OCI-LY1 (cell line): ENCODE measurements around the gene TAF4.

Source experiments
- H2AFZ ChIP-seq: fragments of 200-600 bp; sonication (generic), shearing (Covaris generic); 2 replicates; pipeline ENCODE4 v1.6.0; 2014; ENCODE audit warnings: antibody characterized with exemption, mild to moderate bottlenecking, low read length
- H3F3A ChIP-seq: fragments of 200-600 bp; sonication (generic), shearing (Covaris generic); 2 replicates; pipeline ENCODE4 v1.6.0; 2014; ENCODE audit warnings: mild to moderate bottlenecking, antibody characterized with exemption, low read length, moderate library complexity; ENCODE audit not compliant: insufficient read depth
- H3K27ac ChIP-seq: fragments of 200-600 bp; sonication (generic); 2 replicates; pipeline ENCODE4 v1.5.1; 2014; ENCODE audit warnings: low read length, mixed run types, mild to moderate bottlenecking, low read depth; ENCODE audit not compliant: poor library complexity, severe bottlenecking
- H3K27me3 ChIP-seq: fragments of 200-600 bp; sonication (generic); 2 replicates; pipeline ENCODE4 v1.6.0; 2014; ENCODE audit warnings: antibody characterized with exemption, mild to moderate bottlenecking, low read length, moderate library complexity; ENCODE audit not compliant: insufficient read depth
- H3K36me3 ChIP-seq: fragments of 200-600 bp; sonication (generic); 2 replicates; pipeline ENCODE4 v1.6.1; 2014; ENCODE audit warnings: mild to moderate bottlenecking, antibody characterized with exemption, low read length, moderate library complexity, mixed read lengths; ENCODE audit not compliant: insufficient read depth
- H3K4me1 ChIP-seq: fragments of 200-600 bp; sonication (generic); 2 replicates; pipeline ENCODE4 v1.5.1; 2014; ENCODE audit warnings: mild to moderate bottlenecking, low read length, moderate library complexity; ENCODE audit not compliant: insufficient read depth, severe bottlenecking
- H3K4me2 ChIP-seq: fragments of 200-600 bp; sonication (generic), shearing (Covaris generic); 2 replicates; pipeline ENCODE4 v1.6.1; 2014; ENCODE audit warnings: low read length
- H3K4me3 ChIP-seq: fragments of 200-600 bp; sonication (generic); 2 replicates; pipeline ENCODE4 v1.5.1; 2014; ENCODE audit warnings: low read length, low read depth, mild to moderate bottlenecking, mixed read lengths; ENCODE audit not compliant: poor library complexity, severe bottlenecking
- H3K79me2 ChIP-seq: fragments of 200-600 bp; shearing (Covaris generic); 2 replicates; pipeline ENCODE4 v1.6.1; 2016; ENCODE audit warnings: mixed run types, low read length, mixed read lengths; ENCODE audit not compliant: insufficient read depth
- H3K9ac ChIP-seq: fragments of 200-600 bp; sonication (generic), shearing (Covaris generic); 2 replicates; pipeline ENCODE4 v1.6.1; 2014; ENCODE audit warnings: mild to moderate bottlenecking, low read length, mixed read lengths
- H3K9me2 ChIP-seq: fragments of 200-600 bp; sonication (generic), shearing (Covaris generic); 2 replicates; pipeline ENCODE4 v1.6.1; 2014; ENCODE audit warnings: low read depth, mild to moderate bottlenecking, low read length, mixed read lengths
- H3K9me3 ChIP-seq: fragments of 200-600 bp; shearing (Covaris generic); 2 replicates; pipeline ENCODE4 v1.6.1; 2014; ENCODE audit warnings: low read length, mixed read lengths
- H4K20me1 ChIP-seq: fragments of 200-600 bp; sonication (generic), shearing (Covaris generic); 2 replicates; pipeline ENCODE4 v1.6.0; 2016; ENCODE audit warnings: mild to moderate bottlenecking, low read length; ENCODE audit not compliant: insufficient read depth
- CTCF ChIP-seq: fragments of 200-600 bp; sonication (generic), shearing (Covaris generic); IDR thresholded peaks from 2 replicates; pipeline ENCODE4 v1.5.1; 2017; ENCODE audit warnings: mild to moderate bottlenecking, antibody characterized with exemption, low read length, moderate library complexity, mixed read lengths
- EZH2 ChIP-seq: fragments of 200-600 bp; sonication (generic), shearing (Covaris generic); IDR thresholded peaks from 2 replicates; pipeline ENCODE4 v1.8.0; 2017; ENCODE audit warnings: borderline replicate concordance, mixed run types, mild to moderate bottlenecking, antibody characterized with exemption, low read length, moderate library complexity, mixed read lengths

TAF4 gene, protein sequence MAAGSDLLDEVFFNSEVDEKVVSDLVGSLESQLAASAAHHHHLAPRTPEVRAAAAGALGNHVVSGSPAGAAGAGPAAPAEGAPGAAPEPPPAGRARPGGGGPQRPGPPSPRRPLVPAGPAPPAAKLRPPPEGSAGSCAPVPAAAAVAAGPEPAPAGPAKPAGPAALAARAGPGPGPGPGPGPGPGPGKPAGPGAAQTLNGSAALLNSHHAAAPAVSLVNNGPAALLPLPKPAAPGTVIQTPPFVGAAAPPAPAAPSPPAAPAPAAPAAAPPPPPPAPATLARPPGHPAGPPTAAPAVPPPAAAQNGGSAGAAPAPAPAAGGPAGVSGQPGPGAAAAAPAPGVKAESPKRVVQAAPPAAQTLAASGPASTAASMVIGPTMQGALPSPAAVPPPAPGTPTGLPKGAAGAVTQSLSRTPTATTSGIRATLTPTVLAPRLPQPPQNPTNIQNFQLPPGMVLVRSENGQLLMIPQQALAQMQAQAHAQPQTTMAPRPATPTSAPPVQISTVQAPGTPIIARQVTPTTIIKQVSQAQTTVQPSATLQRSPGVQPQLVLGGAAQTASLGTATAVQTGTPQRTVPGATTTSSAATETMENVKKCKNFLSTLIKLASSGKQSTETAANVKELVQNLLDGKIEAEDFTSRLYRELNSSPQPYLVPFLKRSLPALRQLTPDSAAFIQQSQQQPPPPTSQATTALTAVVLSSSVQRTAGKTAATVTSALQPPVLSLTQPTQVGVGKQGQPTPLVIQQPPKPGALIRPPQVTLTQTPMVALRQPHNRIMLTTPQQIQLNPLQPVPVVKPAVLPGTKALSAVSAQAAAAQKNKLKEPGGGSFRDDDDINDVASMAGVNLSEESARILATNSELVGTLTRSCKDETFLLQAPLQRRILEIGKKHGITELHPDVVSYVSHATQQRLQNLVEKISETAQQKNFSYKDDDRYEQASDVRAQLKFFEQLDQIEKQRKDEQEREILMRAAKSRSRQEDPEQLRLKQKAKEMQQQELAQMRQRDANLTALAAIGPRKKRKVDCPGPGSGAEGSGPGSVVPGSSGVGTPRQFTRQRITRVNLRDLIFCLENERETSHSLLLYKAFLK

GRCh38 chr20:62065674-62066338 is at the start of gene TAF4:
Gene TAF4 (minus strand): TSS chr20:62065881. CDS start chr20:62065810, 71 bp downstream.
- Histone ChIP-seq H3K4me2 (peak within 1 kb of the TSS; percentile 87), H3F3A (no peaks in the 10 kb centered on the region), H3K9ac (peak within 1 kb of the TSS; percentile 86), H3K79me2 (peaks cover 20% of the 10 kb centered on the region; the same call in 1 of the 2 replicates), H3K27ac (no peak within 1 kb of the TSS), H3K27me3 (peaks cover 14% of the 10 kb centered on the region; the same call in 1 of the 2 replicates), H2AFZ (0 out of 2 replicates have a peak within 1 kb of the TSS, but pooled peaks have one; percentile 31), H3K9me3 (no peaks in the 10 kb centered on the region), H3K9me2 (no peaks in the 10 kb centered on the region), H3K4me3 (peak within 1 kb of the TSS; percentile 75), H3K36me3 (peaks cover 19% of the 10 kb centered on the region; the same call in 1 of the 2 replicates), H4K20me1 (no peaks in the 10 kb centered on the region), H3K4me1 (peaks cover 45% of the 10 kb centered on the region)
- TF ChIP-seq CTCF (no peak), EZH2 (no peak)

- H3K36me3 ChIP-seq = no peaks in the 10 kb centered on the region; the same call in 1 of the 2 replicates
- no peak overlapping the region for H3K27ac ChIP-seq
- H3K4me1 ChIP-seq = no peaks in the 10 kb centered on the region
- TF ChIP-seq EZH2 = no peak
- no peak for TF ChIP-seq CTCF
- H3K9ac ChIP-seq = no peak overlapping the region
- H4K20me1 ChIP-seq = no peaks in the 10 kb centered on the region
- peaks cover 11% of the 10 kb centered on the region; the same call in 1 of the 2 replicates for H3K27me3 ChIP-seq
- no peak overlapping the region for H2AFZ ChIP-seq
- no peaks in the 10 kb centered on the region for H3K79me2 ChIP-seq
- H3F3A ChIP-seq = no peaks in the 10 kb centered on the region
- no peak overlapping the region for H3K4me2 ChIP-seq
- H3K9me2 ChIP-seq = no peaks in the 10 kb centered on the region
- H3K9me3 ChIP-seq = peaks cover 9% of the 10 kb centered on the region; the same call in 1 of the 2 replicates
- H3K4me3 ChIP-seq = no peak overlapping the region
Observed at GRCh38 chr20:62114894-62115293, 49.2 kb upstream of the TAF4 start.

DNA sequence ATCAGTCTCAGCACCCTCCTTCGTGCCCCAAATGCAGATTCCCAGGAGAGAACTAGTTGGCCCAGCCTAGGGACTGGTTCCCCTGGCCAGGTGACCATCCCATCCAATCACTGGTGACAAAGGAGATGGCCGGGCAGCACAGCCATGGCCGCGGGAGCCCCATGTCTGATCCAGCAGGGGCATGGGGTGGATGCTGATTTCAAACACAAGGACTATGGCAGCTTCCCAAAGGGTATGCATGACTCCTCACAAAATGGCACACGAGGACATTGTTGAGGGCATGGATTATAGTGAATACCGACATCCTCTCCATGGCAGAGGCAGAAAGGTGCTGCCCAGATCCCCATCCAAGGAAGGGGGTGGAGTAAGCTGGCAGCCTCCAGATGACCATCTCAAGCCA is 46.7 kb upstream of the TAF4 start:
- Histone ChIP-seq H4K20me1 (no peaks in the 10 kb centered on the region), H2AFZ (no peak overlapping the region), H3K79me2 (no peaks in the 10 kb centered on the region), H3K4me1 (no peaks in the 10 kb centered on the region), H3K4me3 (no peak overlapping the region), H3K27ac (no peak overlapping the region), H3K9ac (no peak overlapping the region), H3K9me2 (no peaks in the 10 kb centered on the region), H3K9me3 (peaks cover 25% of the 10 kb centered on the region), H3K36me3 (no peaks in the 10 kb centered on the region; the same call in 1 of the 2 replicates), H3F3A (no peaks in the 10 kb centered on the region), H3K4me2 (no peak overlapping the region), H3K27me3 (peaks cover 8% of the 10 kb centered on the region; the same call in 1 of the 2 replicates)
- TF ChIP-seq EZH2 (no peak), CTCF (no peak)
